HG03457 (cell line): ENCODE results near the gene ANKRD36C.
"Not testable (repeated sequence)": the region's sequence is repeated elsewhere in the genome, so short reads cannot be mapped to it uniquely, and the experiment has no call there.

ENCODE experiments used
- ATAC-seq: cut with Tn5 transposase; IDR thresholded peaks from one replicate; pipeline ENCODE4 v1.9.1; 2021; ENCODE audit warnings: moderate number of reproducible peaks; ENCODE audit not compliant: unreplicated experiment

ANKRD36C gene

GRCh38 chr2:95799892-95800291 is 191.7 kb downstream of the ANKRD36C start:
- ATAC-seq, result no peak

GRCh38 chr2:95799147-95799889 is 192.3 kb downstream of the ANKRD36C start:
- not testable (repeated sequence) for ATAC-seq

- not testable (repeated sequence) for ATAC-seq
These were observed 195.2 kb downstream of the ANKRD36C start for GRCh38 chr2:95796249-95797099.

DNA sequence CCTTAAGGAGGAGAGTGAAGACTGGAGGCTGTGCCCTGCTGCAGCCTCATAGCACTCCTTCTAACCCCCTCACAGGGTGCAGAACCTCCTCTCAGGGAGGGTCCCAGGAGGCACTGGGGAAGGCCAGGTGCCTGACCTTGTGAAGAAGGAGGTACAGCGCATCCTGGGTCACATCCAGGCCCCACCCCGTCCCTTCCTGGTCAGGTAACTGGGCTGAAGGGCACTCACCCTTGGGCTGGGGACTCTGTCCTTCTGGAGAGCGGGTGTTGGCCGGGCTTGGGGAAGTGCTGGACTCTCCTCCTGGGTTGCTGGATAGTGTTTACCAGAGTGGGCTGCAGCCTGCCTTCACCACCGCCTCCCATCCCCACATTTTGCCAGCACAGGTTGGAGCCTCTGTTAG is 197.7 kb downstream of the ANKRD36C start:
- not testable (repeated sequence) for ATAC-seq

DNA sequence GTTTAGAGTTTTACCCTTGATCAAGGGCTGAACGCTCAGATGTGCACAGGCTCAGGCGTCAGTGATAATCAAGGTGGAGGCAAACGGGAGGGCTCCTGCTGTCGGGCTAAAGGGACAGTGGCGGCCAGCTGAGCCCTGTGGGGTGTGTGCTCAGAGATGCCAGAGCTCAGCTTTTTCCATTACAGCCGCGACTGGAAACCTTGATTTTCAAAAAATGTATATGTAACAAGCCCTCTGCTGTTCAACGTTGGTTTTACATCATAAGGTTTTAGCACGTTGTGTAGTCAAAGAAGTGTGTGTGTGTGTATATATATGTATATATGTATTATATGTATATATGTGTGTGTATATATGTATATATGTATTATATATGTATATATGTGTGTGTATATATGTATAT is 201.4 kb downstream of the ANKRD36C start:
- not testable (repeated sequence) for ATAC-seq

- not testable (repeated sequence) for ATAC-seq
These were observed 202.2 kb downstream of the ANKRD36C start for GRCh38 chr2:95789385-95789784.

DNA sequence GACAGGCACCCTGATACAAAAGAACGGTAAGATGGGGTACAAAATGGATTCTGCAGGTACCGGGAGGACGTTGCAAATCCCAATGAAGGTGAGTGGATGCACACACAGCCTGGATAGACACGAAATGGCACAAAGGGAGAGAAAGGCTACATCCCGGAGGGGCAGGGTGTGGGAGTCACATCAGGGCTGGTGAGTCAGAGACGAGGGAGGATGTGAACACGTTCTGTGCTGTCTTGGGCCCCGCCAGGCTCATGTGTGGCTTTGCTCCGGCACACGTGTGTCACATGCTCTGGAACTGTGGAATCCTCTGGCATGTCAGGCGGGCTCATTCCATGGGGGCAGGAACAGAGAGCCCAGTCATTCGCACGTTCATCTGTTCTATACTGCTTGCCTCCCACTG is 203.0 kb downstream of the ANKRD36C start:
- ATAC-seq, result not testable (repeated sequence)
